Activated T-cell treated with anti-CD3 and anti-CD28 coated beads for 24 hours (primary cell): ENCODE measurements around the gene LAMP2.
"Not testable (repeated sequence)": the region's sequence is repeated elsewhere in the genome, so short reads cannot be mapped to it uniquely, and the experiment has no call there.

Source experiments
- DNase-seq: peaks from one replicate; pipeline ENCODE4 v3.0.0-alpha.2; 2020; ENCODE audit warnings: low read depth

The LAMP2 gene

DNA sequence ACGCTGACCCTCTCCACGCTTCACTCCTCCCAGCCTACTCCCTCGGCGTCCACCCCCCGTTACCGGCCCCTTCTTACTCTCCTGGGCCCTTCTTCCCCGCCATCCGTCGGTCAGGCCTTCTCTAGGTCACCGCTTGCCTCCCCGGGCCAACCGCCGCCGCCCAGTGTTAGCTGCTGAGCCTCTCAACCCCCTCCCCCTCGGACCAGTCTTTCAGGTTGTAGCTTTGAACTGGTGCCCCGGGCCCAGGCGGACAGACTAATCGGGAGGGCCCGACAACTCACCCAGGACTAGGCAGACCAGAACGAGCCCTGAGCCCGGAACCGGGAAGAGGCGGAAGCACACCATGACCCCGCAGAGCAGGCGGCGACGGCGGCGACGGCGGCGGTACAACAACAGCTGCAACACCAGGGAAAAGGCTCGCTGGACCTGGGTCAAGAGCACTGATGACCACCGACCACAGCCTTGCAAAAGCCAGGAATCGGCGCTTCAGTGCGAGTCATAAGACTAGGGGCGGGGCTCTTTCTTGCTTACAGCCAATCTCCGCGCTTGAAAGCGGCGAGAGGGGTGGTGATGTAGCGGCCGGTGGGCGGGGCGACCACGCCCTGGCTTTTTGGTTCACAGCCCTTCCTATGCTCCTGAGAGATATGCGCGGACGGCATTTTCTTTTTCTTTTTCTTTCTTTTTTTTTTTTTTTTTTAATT, at the start of gene LAMP2:
Gene LAMP2 (minus strand): TSS at position 472 of the 701 bp plus-strand sequence. CDS start 127 bp downstream, at position 345.
- peak; percentile 70 for DNase-seq

DNA sequence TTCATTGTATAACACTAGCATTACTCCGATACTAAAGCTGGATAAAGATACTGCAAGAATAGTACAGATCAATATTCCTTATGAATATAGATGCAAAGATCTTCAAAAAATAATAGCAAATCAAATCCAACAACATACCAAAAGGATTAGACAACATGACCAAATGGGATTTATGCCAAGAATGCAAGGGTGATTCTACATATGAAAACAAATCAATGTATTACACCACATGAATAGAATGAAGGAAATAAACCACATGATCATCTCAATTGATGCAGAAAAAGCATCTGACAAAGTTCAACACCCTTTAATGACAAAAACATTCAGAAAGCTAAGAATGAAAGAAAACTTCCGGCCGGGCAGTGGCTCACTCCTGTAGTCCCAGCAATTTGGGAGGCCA, 48.8 kb upstream of the LAMP2 start:
- DNase-seq: no peak

DNA sequence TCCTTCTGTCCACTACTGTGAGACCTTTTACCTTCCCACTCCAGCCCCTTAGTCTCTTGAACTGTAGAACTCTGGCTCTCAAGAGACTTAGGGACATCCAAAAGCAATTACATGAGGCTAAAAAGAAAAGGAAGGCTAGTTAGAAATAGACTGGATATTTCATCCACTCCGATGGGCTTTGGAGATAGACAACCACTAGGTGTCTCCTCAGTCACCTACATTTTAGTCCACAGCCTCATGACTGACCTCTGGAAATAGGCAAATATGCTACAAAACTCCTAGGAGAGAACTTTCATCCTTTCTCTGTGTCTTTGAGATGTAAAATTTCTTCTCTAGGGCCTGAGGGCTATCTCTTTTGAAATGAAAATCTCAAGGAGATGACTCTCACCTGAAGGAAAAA, 45.1 kb upstream of the LAMP2 start:
- DNase-seq: no peak

DNA sequence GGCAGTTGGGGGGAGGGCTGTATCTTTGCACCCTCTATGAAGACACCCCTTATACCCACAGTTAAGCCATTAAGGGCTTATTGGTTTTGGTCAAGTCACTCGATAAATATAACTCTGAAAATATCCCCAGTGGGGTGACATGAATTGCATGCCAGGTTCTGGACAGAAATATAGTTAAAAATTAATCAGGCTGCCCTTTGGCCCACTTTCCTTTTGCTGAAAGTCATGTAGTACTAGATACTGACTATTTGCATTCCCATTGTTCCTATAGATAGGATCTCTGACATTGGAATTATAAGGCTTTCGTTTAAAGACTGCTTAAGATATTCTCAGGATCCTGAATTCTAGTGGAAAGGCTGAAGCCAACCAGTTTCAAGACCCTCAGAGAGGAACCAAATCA, 43.5 kb upstream of the LAMP2 start:
- no peak for DNase-seq

DNA sequence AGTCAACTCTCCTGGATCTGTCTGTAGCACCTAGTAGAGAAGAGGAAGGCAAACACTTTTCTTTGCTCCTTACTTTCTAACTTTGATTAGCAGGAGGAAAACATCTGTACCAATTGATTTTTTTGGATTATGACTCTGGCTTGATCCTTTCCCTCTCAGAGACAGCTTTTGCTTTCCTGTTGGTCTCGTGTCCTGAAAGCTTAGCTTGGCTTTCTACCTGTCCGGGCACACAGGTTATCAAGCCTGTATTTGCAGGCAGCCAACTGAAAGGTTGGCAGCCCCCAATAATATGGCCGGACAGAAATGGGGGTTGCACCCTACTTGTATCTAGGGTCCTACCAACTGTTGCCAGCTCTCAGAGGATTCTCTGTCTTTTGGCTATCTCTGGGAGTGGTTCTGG, 43.1 kb upstream of the LAMP2 start:
- DNase-seq: no peak

DNA sequence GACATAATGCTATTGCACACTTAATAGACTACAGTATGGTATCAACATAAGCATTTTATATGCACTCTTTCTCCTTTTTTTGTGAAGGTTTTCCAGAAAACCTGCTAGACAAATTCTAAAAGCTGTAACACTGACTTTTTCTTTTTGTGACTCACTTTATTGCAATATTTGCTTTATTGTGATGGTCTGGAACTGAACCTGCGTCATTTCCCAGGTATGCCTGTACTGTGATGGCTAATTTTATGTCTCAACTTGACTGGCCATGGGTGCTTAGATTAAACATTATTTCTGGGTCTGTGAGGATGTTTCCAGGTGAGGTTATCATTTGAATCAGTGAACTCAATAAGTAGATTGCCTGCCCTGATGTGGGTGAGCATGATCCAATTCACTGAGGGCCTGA, 35.5 kb upstream of the LAMP2 start:
- no peak for DNase-seq

DNA sequence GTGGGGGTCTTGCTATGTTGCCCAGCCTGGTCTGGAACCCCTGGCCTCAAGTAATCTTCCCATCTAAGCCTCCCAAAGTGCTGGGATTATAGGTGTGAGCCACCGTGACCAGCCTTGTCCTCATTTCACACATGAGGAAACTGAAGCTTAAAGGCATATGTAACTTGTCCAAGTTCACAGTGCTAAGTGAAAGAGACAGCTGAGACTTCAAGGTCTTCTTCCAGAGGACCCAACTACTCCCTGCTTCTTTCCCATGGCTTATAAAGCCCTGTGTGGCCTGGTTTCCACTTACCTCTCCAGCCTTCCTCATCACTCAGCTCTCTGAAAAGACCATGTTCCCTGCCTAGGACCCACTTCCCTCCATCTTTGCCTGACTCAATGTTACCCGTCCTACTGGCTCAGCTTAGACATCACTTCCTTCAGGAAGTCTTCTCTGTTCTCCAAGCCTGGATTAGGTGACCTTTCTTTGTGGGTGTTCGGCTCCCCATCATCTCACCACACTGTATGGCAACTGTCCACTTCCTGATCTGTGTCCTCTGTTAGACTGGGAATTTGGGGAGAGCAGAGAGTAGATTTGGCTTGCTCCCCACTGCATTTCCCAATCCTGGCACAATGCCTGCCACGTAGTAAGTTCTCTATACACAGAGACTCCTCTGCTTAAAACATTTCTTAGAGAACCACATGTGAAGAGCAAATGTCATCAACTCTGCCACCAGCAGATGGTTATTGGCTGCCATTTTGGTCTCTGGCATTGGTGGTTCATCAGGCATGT, 30.4 kb upstream of the LAMP2 start:
- DNase-seq: no peak

DNA sequence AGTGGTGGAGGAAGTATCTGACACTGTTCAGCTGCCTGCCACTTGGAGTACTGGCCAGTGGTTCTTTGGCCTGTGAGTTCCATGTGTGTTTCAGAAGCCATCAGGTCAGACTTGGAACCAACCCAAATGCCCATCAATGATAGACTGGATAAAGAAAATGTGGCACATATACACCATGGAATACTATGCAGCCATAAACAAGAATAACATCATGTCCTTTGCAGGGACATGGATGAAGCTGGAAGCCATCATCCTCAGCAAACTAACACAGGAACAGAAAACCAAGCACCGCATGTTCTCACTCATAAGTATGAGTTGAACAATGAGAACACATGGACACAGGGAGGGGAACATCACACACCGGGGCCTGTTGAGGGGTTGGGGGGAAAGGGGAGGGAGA, 21.0 kb upstream of the LAMP2 start:
- DNase-seq: not testable (repeated sequence)

DNA sequence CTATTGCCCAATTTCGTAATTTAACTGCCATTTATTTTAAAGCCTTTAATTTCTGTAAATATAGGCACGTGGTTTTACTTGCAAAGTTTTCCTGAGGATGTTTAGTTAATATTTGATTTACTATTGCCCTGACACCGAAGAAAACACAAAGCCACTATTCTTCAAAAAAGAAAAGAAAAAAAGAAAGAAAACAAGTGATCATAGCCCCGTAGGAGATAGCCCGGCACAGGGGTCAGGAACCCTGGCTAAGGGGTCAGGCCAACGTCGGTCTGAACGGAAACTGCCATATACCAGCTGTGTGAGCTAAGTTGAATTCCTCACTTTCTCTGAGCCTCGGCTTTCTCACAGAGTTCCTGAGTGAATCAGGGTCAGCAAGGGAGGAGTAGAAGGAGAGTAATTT, 17.7 kb upstream of the LAMP2 start:
- no peak for DNase-seq

DNA sequence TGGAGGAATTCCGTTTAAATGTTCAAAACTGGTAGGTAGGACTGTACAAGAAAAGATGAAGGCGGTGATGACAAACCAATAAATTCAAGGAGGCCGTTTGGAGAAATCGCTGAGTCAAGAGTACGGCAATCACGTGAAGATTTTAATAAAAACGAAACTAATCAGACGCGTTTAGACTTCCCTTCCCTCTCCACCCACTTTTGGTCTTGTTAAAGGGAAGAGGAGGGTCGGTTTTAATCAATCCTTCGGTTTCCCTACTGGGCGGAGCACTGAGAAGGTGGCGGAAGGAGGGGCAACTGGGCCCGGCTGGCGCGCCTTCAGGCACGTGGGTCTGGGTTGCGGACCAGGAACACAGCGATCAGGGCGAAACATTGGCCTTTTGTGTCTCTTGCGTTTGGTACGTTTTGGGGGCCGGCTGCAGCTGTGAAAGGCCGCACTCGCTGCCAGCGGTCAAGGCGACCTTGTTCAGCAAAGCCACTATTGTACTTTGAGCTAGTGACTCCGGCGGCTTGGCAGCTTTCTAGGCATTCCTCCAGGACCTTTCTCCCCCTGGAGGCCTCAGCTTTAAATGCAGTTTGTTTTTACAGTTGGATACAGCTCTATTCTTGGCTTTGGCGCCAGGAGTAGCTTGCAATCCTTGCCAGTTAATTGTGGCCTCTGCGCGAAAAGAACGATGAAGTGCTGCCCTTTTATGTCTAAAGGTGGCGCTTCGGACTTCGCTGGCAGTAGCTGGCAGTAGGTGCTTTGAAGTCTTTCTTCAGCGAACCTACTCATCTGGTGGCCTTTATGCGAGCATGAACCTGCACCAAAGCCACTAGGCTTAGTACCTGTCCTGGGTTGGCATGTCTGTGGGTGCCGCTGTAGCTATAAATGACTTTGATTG, 16.8 kb upstream of the LAMP2 start:
- peak; percentile 37 for DNase-seq

DNA sequence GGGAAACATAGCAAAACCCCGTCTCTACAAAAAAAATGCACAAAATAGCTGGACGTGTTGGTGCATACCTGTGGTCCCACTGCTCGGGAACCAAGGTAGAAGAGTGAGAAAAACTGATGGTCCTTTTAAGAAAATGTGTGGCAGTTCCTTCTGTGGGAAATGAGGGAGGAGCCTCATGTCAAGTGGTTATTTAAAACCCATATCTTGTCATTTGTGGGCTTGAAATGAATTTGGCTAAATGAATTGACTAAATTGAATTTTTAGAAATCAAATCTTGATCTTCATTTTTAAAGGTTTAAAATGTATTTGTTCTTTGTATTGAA, 16.2 kb upstream of the LAMP2 start:
- DNase-seq: no peak

DNA sequence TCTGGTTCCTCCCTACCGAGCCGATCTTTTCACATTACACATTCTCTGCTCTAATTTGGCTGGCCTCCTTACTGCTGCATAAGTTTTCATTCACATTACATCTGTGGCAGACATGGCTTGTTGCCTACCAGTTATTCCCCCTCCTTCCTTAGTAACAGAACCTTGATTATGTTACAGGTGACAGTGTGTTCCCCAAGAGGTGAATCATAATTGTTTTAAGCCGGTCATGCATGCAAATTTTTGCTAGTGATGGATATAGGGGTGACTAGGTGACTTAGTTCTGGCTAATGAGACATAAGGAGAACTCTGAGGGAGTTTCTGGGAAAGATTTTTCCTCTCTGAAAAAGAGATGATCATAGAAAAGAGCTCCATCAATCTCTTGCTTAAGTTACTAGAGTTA, 8.4 kb upstream of the LAMP2 start:
- DNase-seq: no peak

DNA sequence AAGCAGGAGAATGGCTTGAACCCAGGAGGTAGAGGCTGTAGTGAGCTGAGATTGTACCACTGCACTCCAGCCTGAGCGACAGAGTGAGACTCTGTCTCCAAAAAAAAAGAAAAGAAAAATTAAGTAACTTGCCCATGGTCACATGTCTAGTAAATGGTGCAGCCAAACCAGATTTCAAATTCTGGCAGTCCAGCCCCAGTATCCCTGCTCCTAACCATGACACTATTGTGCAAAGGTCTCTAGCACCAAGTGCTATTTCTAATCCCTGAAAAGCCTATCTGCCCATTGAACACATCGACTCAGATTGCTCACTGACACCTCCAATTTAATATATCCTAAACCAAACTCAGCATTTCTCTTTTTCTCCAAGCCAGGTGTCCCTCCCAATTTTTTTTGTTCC, 7.6 kb upstream of the LAMP2 start:
- DNase-seq: no peak

DNA sequence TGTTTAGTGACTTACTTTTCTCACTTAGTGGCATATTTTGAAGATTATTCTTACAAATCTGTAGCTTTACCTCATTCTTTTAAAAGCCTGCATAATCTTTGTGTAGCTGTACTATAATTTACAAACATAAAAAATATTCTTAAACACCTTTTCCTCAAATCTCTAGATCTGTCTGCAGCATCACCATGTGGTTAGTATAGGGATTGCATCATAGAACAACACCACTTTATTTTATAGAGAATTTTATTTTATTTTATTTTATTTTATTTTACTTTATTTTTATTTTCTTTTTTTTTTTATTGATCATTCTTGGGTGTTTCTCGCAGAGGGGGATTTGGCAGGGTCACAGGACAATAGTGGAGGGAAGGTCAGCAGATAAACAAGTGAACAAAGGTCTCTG, 6.4 kb upstream of the LAMP2 start:
- DNase-seq: not testable (repeated sequence)

DNA sequence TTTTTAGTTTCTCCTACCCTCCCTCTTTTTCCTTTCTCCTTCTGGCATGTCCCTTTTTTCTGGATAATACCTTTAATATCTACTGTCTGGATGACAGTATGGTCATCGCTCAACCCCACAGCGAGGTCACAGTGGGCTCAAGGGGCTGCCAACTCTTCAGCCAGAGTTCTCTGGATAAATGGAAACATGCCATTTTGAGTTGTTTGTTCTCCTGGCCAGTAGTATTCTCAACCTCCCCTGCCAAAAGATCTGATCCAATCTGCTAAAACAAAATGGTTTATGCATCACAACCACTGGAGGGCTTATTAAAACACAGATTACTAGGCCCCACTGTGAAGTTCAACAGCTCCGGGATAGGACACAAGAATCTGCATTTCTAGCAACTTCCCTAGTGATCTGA, 5.0 kb upstream of the LAMP2 start:
- DNase-seq: no peak

DNA sequence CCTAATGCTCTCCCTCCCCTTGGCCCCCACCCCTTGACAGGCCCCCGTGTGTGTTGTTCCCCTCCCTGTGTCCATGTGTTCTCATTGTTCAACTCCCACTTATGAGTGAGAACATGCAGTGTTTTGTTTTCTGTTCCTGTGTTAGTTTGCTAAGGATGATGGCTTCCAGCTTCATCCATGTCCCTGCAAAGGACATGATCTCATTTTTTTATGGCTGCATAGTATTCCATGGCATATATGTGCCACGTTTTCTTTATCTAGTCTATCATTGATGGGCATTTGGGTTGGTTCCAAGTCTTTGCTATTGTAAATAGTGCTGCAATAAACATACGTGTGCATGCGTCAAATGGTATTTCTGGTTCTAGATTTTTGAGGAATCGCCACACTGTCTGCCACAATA, 561 bp upstream of the LAMP2 start:
- DNase-seq: not testable (repeated sequence)

DNA sequence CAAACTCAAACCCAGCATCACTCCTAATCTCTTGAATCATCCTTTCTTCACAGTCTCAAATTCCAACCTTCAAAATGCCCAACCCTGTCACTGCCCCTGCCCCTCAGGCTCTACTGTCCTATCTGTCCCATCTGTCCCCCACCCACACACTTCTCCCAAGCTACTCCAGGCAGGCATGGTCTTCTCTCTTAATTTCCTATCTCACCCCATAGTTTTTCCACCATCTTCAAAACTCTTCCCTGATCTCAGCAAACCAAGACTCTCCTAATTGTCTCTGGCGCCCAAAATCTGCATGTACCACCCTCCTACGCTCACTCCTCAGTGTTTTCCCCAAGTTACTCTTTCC, 644 bp downstream of the LAMP2 start:
- no peak for DNase-seq

DNA sequence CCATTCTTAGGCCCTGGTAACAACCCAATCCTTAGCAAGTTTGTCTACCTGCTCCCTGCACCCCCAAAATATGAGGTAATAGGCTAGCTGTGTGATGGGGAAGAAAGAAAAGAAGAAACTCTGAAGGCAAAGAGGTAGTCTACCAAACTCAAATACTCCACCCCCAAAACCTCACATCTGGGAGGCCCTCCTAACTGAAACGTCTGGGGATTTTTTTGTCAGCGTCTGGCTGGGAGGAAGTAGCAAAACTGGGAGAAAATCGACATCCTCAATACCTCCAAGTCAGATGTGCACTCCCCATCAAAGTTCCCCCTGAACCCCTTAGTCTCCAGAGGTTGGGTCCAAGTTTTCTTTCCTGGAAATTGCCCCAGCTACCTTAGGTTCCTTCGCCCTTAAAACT, 1.0 kb downstream of the LAMP2 start:
- DNase-seq: no peak

DNA sequence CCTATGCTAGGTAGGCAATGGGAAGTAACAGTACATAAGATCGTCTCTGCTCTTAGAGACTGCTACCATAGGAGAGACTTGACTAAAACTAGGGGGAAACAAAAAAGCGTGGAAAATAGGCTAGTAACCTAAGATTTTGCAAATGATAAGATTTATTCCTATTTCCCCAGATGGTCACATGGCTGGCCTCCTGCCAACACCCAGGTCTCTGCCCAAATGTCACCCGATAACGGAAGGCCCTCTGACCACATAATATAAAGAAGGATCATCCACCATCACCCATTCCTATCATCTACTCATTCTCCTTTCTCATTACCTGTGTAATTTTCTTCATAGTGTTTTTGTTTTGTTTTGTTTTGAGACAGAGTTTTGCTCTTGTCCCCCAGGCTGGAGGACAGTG, 4.7 kb downstream of the LAMP2 start:
- DNase-seq: no peak

DNA sequence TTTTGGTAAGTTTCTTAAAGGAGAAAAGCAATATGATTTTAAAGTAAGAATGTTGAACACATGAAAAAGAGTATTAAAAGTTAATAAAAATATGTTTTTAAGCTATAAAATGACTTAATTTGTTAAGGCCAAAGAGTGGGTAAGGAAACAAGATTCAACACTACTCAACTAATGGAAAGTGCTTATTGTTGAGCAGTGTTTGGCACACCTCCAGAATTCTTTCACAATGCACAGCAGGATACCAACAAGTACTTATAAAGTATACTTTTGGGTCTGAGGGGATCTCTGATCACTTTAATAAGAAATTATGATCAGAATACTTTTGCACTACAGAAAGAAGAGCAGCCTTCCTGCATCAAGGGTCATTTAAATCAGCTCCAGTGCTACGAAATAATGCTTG, 5.9 kb downstream of the LAMP2 start:
- DNase-seq: no peak

DNA sequence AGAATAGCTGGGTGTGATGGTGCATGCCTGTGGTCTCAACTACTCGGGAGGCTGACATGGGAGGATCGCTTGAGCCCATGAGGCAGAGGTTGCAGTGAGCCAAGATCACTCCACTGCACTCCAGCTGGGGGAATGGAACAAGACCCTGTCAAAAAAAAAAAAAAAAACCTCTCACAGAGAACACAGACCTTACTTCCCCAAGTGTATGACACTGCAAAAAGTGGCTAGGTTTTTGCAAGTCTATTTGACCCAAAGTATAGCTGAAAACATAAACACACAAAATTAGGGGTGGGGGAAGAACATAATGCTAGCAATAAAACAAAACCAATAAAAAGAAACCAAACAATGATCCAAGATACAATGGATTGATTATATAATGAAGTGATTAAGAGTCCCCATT, 6.7 kb downstream of the LAMP2 start:
- DNase-seq: no peak

DNA sequence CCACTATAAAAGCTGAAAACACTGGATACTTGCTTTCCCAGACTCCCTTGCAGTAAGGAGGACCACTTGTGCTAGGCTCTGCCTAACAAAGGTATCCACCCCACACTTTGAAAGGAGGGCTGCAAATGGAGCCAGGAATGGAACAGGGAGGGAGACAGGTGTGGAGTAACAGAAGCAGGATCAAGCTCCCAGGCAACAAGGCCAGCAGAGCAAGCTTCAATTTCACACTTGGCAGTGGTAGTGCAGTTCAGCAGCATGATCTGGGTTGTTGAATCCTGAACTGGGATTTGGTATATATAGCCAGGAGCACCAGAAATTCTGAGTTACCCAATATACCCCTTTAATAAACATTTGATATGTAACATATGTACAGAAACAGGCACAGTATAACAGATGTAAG, 9.8 kb downstream of the LAMP2 start:
- no peak for DNase-seq

DNA sequence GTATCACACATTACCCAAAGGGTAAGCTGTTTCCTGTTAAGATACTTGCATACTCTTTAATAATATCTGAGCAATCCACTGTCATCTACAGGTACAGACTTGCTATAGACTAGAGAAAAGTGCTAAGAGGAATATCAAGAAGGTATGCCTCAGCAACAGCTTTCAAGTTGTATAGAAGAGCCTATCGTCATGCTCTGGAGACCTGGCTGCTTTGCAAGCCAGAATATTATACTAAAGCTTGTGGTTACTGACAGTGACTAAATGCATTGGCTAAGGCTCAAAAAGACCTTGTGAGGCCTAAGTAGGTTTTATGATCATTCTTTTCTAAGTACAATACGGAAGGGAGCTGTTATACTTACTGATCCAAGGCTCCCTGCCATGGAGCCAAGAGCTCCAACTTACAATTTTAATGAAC, 11.3 kb downstream of the LAMP2 start:
- DNase-seq: no peak
